Keratinocyte (primary cell): ENCODE results near the gene MAP3K2.

Experiments
- CTCF ChIP-seq, 3 experiments: IDR thresholded peaks in 1 of 3; conservative IDR thresholded peaks in 1 of 3; optimal IDR thresholded peaks in 1 of 3; 2 replicates in 2 of 3; 3 replicates in 1 of 3; pipeline versions ENCODE3 to v1.5.1; 2011; ENCODE audit warnings: low read length in 3 of 3, mild to moderate bottlenecking in 3 of 3, moderate library complexity in 2 of 3, control low read depth in 1 of 3, inconsistent platforms in 1 of 3; ENCODE audit not compliant: insufficient read depth in 2 of 3; ENCODE audit errors: extremely low read depth in 1 of 3
- EZH2 ChIP-seq: IDR thresholded peaks from one replicate; pipeline ENCODE4 v1.6.1; 2012; ENCODE audit warnings: inconsistent platforms, mild to moderate bottlenecking, low read length, moderate library complexity

DNA sequence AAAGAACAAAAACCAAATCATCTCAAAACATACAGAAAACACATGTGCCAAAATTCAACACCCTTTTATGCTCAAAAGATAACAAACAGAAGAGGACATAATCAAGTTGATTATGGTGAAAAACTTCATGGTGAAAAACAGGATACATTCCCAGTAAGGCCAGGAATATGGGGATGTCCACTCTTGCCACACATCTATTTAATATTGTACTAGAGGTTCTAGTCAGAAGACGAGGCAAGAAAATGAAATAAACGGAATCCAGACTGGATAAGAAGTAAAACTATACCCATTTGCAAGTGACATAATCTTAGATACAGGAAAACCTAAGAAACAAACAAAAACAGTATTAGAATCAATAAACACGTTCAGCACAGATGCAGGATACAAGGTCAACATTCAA lies 40.8 kb downstream of the MAP3K2 start:
- no peak for TF ChIP-seq CTCF (optimal IDR thresholded peaks at IDR 0.05 in 1 of 3, IDR thresholded peaks at IDR 0.05 in 1 of 3, conservative IDR thresholded peaks at IDR 0.05 in 1 of 3; ENCODE audit: extremely low read depth in 1 of 3, insufficient read depth in 2 of 3, low read length in 3 of 3)
- no peak for TF ChIP-seq EZH2
